Thoracic aorta (tissue), 2 donors: ENCODE measurements around the gene TSHZ2. TPM values are rescaled to one million over a fixed set of nuclear protein-coding genes. Genes with fewer than 3 reads are reported as not detected.

ENCODE experiments used
- ATAC-seq: fragments of 150-250 bp; one replicate; pipeline ENCODE4 v1.8.0; 2017; ENCODE audit warnings: low read depth; ENCODE audit not compliant: insufficient number of reproducible peaks, low FRiP score
- DNase-seq: peaks from one replicate; pipeline ENCODE4 v3.0.0-alpha.2; 2020; ENCODE audit warnings: low spot score
- H3K27ac ChIP-seq, 2 donors: fragments of 200-600 bp; sonication (generic); 1 replicate in 1 of 2; 2 replicates in 1 of 2; pipeline ENCODE4 v1.5.1; 2016; ENCODE audit warnings: mild to moderate bottlenecking in 2 of 2, moderate library complexity in 2 of 2
- H3K27me3 ChIP-seq: fragments of 200-600 bp; sonication (generic); replicated peaks from 2 replicates; pipeline ENCODE4 v1.6.0; 2016; ENCODE audit warnings: mild to moderate bottlenecking; ENCODE audit not compliant: insufficient read depth
- H3K36me3 ChIP-seq: fragments of 200-600 bp; sonication (generic); one replicate; pipeline ENCODE4 v1.5.1; 2016
- H3K4me1 ChIP-seq, 2 donors: fragments of 200-600 bp; sonication (generic); 1 replicate in 1 of 2; 2 replicates in 1 of 2; pipeline versions ENCODE4 v1.5.1 to v1.6.0; 2016; ENCODE audit warnings: low read depth in 2 of 2, mild to moderate bottlenecking in 1 of 2; ENCODE audit not compliant: control insufficient read depth in 1 of 2
- H3K4me3 ChIP-seq: fragments of 200-600 bp; sonication (generic); 2 replicates; pipeline ENCODE4 v1.5.1; 2016; ENCODE audit warnings: mild to moderate bottlenecking
- H3K9me3 ChIP-seq: fragments of 200-600 bp; sonication (generic); 2 replicates; pipeline ENCODE4 v1.5.1; 2016
- CTCF ChIP-seq: fragments of 200-600 bp; sonication (generic); IDR thresholded peaks from one replicate; pipeline ENCODE4 v1.5.1; 2019; ENCODE audit warnings: antibody characterized with exemption
- total RNA-seq, 2 donors: library from RNA; depleted of rRNA; stranded (reverse); fragments of >200 nt; gene quantifications; one replicate each; pipeline versions ENCODE4 v1.1.0 to v1.2.3, GENCODE V29; 2016

The TSHZ2 gene
- total RNA-seq, 2 donors from 2014 or later: 8.4 to 32.6 TPM

- no peak for ATAC-seq
- H3K9me3 ChIP-seq: no peaks in the 10 kb centered on the region
- H3K27ac ChIP-seq: no peak overlapping the region
- H3K27me3 ChIP-seq: no peaks in the 10 kb centered on the region
- no peak for DNase-seq
- H3K4me1 ChIP-seq: no peaks in the 10 kb centered on the region
- no peak for TF ChIP-seq CTCF
- H3K36me3 ChIP-seq: no peaks in the 10 kb centered on the region
- no peak overlapping the region for H3K4me3 ChIP-seq
Observed at GRCh38 chr20:52941808-52942207, 30.4 kb upstream of the TSHZ2 start.

- no peaks in the 10 kb centered on the region for H3K36me3 ChIP-seq
- TF ChIP-seq CTCF: no peak
- no peak for ATAC-seq
- no peak overlapping the region for H3K27ac ChIP-seq
- no peak for DNase-seq
- H3K27me3 ChIP-seq: no peaks in the 10 kb centered on the region
- no peak overlapping the region for H3K4me3 ChIP-seq
- no peaks in the 10 kb centered on the region for H3K9me3 ChIP-seq
- H3K4me1 ChIP-seq: no peaks in the 10 kb centered on the region
Observed at GRCh38 chr20:52943185-52943841, 28.8 kb upstream of the TSHZ2 start.

GRCh38 chr20:52945268-52945667, 26.9 kb upstream of the TSHZ2 start:
- no peaks in the 10 kb centered on the region for H3K27me3 ChIP-seq
- H3K36me3 ChIP-seq: no peaks in the 10 kb centered on the region
- TF ChIP-seq CTCF: no peak
- no peaks in the 10 kb centered on the region for H3K9me3 ChIP-seq
- no peaks in the 10 kb centered on the region for H3K4me1 ChIP-seq
- no peak for DNase-seq
- no peak overlapping the region for H3K4me3 ChIP-seq
- ATAC-seq: no peak
- no peak overlapping the region for H3K27ac ChIP-seq

GRCh38 chr20:52945862-52946522, 26.2 kb upstream of the TSHZ2 start:
- DNase-seq (no peak), ATAC-seq (no peak)
- Histone ChIP-seq H3K4me3 (no peak overlapping the region), H3K27ac (no peak overlapping the region), H3K36me3 (no peaks in the 10 kb centered on the region), H3K9me3 (no peaks in the 10 kb centered on the region), H3K4me1 (no peaks in the 10 kb centered on the region), H3K27me3 (no peaks in the 10 kb centered on the region)
- TF ChIP-seq CTCF: no peak

GRCh38 chr20:52948491-52948890, 23.7 kb upstream of the TSHZ2 start:
- Histone ChIP-seq H3K4me1 (no peaks in the 10 kb centered on the region), H3K36me3 (no peaks in the 10 kb centered on the region), H3K27ac (no peak overlapping the region), H3K27me3 (no peaks in the 10 kb centered on the region), H3K4me3 (no peak overlapping the region), H3K9me3 (no peaks in the 10 kb centered on the region)
- no peak for TF ChIP-seq CTCF
- no peak for DNase-seq
- no peak for ATAC-seq
